Stimulated activated CD4-positive, alpha-beta T cell treated with anti-CD3 and anti-CD28 coated beads, Interleukin-2, amount 100 ng/mL, for 4 hours (primary cell): ENCODE data around the gene EMILIN1.
"Not testable (repeated sequence)": the region's sequence is repeated elsewhere in the genome, so short reads cannot be mapped to it uniquely, and the experiment has no call there.

ENCODE experiments used
- DNase-seq: peaks from one replicate; pipeline ENCODE4 v3.0.0-alpha.2; 2020; ENCODE audit warnings: low read depth

The EMILIN1 gene

GRCh38 chr2:27094353-27094984 lies 16.1 kb downstream of the EMILIN1 start:
- DNase-seq, result no peak

- no peak for DNase-seq
Measured at GRCh38 chr2:27095427-27095744, 17.0 kb downstream of the EMILIN1 start.

- DNase-seq, result no peak
Measured at GRCh38 chr2:27095745-27096651, 17.6 kb downstream of the EMILIN1 start.

GRCh38 chr2:27096748-27097297 lies 18.4 kb downstream of the EMILIN1 start:
- no peak for DNase-seq

GRCh38 chr2:27097341-27097740 lies 18.9 kb downstream of the EMILIN1 start:
- no peak for DNase-seq

- DNase-seq, result no peak
Measured at GRCh38 chr2:27099334-27099955, 21.0 kb downstream of the EMILIN1 start.

- no peak for DNase-seq
Measured at GRCh38 chr2:27100036-27100435, 21.6 kb downstream of the EMILIN1 start.

- no peak for DNase-seq
Measured at GRCh38 chr2:27102329-27102728, 23.9 kb downstream of the EMILIN1 start.

GRCh38 chr2:27105981-27106380 lies 27.6 kb downstream of the EMILIN1 start:
- no peak for DNase-seq

GRCh38 chr2:27108221-27108620 lies 29.8 kb downstream of the EMILIN1 start:
- no peak for DNase-seq

GRCh38 chr2:27109083-27109482 lies 30.7 kb downstream of the EMILIN1 start:
- DNase-seq, result no peak

- not testable (repeated sequence) for DNase-seq
Measured at GRCh38 chr2:27110603-27111352, 32.4 kb downstream of the EMILIN1 start.

GRCh38 chr2:27111392-27112078 lies 33.1 kb downstream of the EMILIN1 start:
- not testable (repeated sequence) for DNase-seq

- DNase-seq, result no peak
Measured at GRCh38 chr2:27115519-27115918, 37.1 kb downstream of the EMILIN1 start.

- DNase-seq, result no peak
Measured at GRCh38 chr2:27117995-27118524, 39.6 kb downstream of the EMILIN1 start.

GRCh38 chr2:27118525-27119329 lies 40.3 kb downstream of the EMILIN1 start, which contains the start of gene CGREF1:
Gene CGREF1, minus strand, starts transcription at chr2:27119128. Its CDS starts 14,762 bp downstream, at chr2:27104366.
- peak; percentile 23 for DNase-seq

- not testable (repeated sequence) for DNase-seq
Measured at GRCh38 chr2:27119330-27119670, 40.9 kb downstream of the EMILIN1 start.

GRCh38 chr2:27121906-27122305 lies 43.5 kb downstream of the EMILIN1 start:
- DNase-seq, result no peak

- DNase-seq, result no peak
Measured at GRCh38 chr2:27122791-27123190, 44.4 kb downstream of the EMILIN1 start.
